Osteocyte (in vitro differentiated cells): ENCODE measurements around the gene METTL24. TPM values are rescaled to one million over a fixed set of nuclear protein-coding genes. Genes with fewer than 3 reads are reported as not detected.

ENCODE experiments used
- DNase-seq: peaks from one replicate; pipeline ENCODE4 v3.0.0; 2021; ENCODE audit warnings: mixed read lengths; ENCODE audit not compliant: unreplicated experiment; ENCODE audit errors: extremely low spot score
- H3K27ac Mint-ChIP-seq: one replicate; pipeline ENCODE4 v1.8.0; 2021; ENCODE audit warnings: mild to moderate bottlenecking, mixed read lengths; ENCODE audit not compliant: unreplicated experiment
- H3K27me3 Mint-ChIP-seq: one replicate; pipeline ENCODE4 v1.8.0; 2021; ENCODE audit warnings: mixed read lengths; ENCODE audit not compliant: unreplicated experiment
- H3K36me3 Mint-ChIP-seq: one replicate; pipeline ENCODE4 v1.8.0; 2021; ENCODE audit warnings: mixed read lengths; ENCODE audit not compliant: unreplicated experiment
- H3K4me1 Mint-ChIP-seq: one replicate; pipeline ENCODE4 v1.8.0; 2021; ENCODE audit warnings: mixed read lengths; ENCODE audit not compliant: unreplicated experiment
- H3K4me3 Mint-ChIP-seq: one replicate; pipeline ENCODE4 v1.8.0; 2021; ENCODE audit warnings: mild to moderate bottlenecking, moderate library complexity, mixed read lengths; ENCODE audit not compliant: unreplicated experiment
- H3K9me3 Mint-ChIP-seq: one replicate; pipeline ENCODE4 v1.8.0; 2021; ENCODE audit warnings: mixed read lengths; ENCODE audit not compliant: unreplicated experiment
- CTCF ChIP-seq: fragments of 200-600 bp; sonication (generic); IDR thresholded peaks from 2 replicates; pipeline ENCODE4 v1.5.0; 2021; ENCODE audit warnings: antibody characterized with exemption, mild to moderate bottlenecking, moderate library complexity
- total RNA-seq: library from RNA; stranded (reverse); gene quantifications from 2 replicates; pipeline ENCODE4 v1.2.1, GENCODE V29; 2021

METTL24 gene
- total RNA-seq, 1 donor from 2014 or later: not detected

GRCh38 chr6:110265273-110265672 is 92.9 kb downstream of the METTL24 start:
- no peaks in the 10 kb centered on the region for H3K4me1 Mint-ChIP-seq
- H3K36me3 Mint-ChIP-seq: no peaks in the 10 kb centered on the region
- H3K4me3 Mint-ChIP-seq: no peak overlapping the region

DNA sequence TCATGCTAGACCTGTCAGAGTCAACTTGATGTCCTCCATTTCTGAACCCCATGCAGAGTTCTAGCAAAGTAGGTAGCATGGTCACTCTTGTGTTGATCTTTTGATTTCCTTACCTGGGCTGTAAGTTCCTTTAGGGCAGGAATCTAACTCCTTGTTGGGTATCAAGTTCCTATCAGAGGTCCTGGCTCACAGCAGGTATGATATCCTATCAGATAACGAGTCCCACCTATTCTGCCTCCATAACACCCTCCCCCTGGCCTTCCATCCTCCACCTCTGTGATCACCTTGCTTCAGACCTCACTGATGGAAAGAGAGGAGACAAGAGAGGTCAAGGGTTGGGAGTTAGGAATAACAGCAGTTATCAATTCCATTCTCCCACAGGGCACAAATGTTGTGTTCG is 101.8 kb downstream of the METTL24 start:
- TF ChIP-seq CTCF: no peak
- DNase-seq: no peak
- Mint-ChIP-seq H3K27ac (no peak overlapping the region), H3K4me1 (no peaks in the 10 kb centered on the region), H3K27me3 (peaks cover 4% of the 10 kb centered on the region), H3K36me3 (no peaks in the 10 kb centered on the region), H3K4me3 (no peak overlapping the region), H3K9me3 (peaks cover 4% of the 10 kb centered on the region)

More at GRCh38 chr6:110265273-110265672, 92.9 kb downstream of the METTL24 start:
- H3K27me3 Mint-ChIP-seq: peaks cover 6% of the 10 kb centered on the region
- DNase-seq: no peak
- no peak overlapping the region for H3K27ac Mint-ChIP-seq
- TF ChIP-seq CTCF: no peak
- H3K9me3 Mint-ChIP-seq: peaks cover 5% of the 10 kb centered on the region

GRCh38 chr6:110255211-110255750 is 102.9 kb downstream of the METTL24 start:
- Mint-ChIP-seq H3K36me3 (no peaks in the 10 kb centered on the region), H3K4me3 (no peak overlapping the region), H3K27me3 (peaks cover 2% of the 10 kb centered on the region), H3K4me1 (no peaks in the 10 kb centered on the region), H3K9me3 (peaks cover 1% of the 10 kb centered on the region), H3K27ac (no peak overlapping the region)
- DNase-seq: no peak
- TF ChIP-seq CTCF: no peak

DNA sequence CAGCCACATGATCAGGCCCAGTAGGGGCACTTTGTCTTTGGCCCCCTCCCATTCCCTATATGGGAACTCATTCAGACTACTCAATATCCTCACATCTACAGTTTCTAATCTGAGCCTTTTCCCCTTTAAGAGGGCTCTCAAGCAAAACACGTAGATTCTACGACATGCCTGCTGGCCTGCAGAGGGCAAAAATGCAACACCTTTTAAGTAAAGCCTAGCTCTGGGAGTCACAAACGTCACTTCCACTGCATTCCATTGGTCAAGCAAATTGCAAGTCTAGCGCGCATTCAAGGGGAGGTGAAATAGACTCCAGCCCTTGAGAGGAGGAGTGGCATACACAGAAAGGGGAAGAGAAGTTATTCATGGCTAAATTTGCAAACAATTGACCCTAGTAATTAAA is 107.3 kb downstream of the METTL24 start:
- Mint-ChIP-seq H3K9me3 (no peaks in the 10 kb centered on the region), H3K27ac (no peak overlapping the region), H3K4me1 (no peaks in the 10 kb centered on the region), H3K27me3 (peaks cover 2% of the 10 kb centered on the region), H3K36me3 (no peaks in the 10 kb centered on the region), H3K4me3 (no peak overlapping the region)
- no peak for DNase-seq
- no peak for TF ChIP-seq CTCF

- Mint-ChIP-seq H3K9me3 (no peaks in the 10 kb centered on the region), H3K27me3 (no peaks in the 10 kb centered on the region), H3K27ac (no peak overlapping the region), H3K4me3 (no peak overlapping the region), H3K36me3 (no peaks in the 10 kb centered on the region), H3K4me1 (no peaks in the 10 kb centered on the region)
- no peak for DNase-seq
- TF ChIP-seq CTCF: no peak
Measured at GRCh38 chr6:110250058-110250457, 108.1 kb downstream of the METTL24 start.
